GM12873 (cell line): ENCODE measurements around the gene SCN4A.

Experiments
- CTCF ChIP-seq: IDR thresholded peaks from 2 replicates; pipeline ENCODE4 v1.5.1; 2012; ENCODE audit warnings: low read depth, mild to moderate bottlenecking, moderate library complexity, low read length, control low read depth; ENCODE audit not compliant: insufficient read depth; ENCODE audit errors: missing control alignments

SCN4A gene

GRCh38 chr17:64008830-64009229 is 36.1 kb upstream of the SCN4A start:
- no peak for TF ChIP-seq CTCF

- TF ChIP-seq CTCF = no peak
Observed at GRCh38 chr17:64008346-64008745, 35.6 kb upstream of the SCN4A start.

- TF ChIP-seq CTCF = no peak
Observed at GRCh38 chr17:64007838-64008282, 35.1 kb upstream of the SCN4A start.

GRCh38 chr17:64006361-64007088 is 33.8 kb upstream of the SCN4A start:
- no peak for TF ChIP-seq CTCF

- TF ChIP-seq CTCF = no peak
Observed at GRCh38 chr17:64005734-64006167, 33.0 kb upstream of the SCN4A start.

GRCh38 chr17:64004903-64005733 is 32.4 kb upstream of the SCN4A start:
- no peak for TF ChIP-seq CTCF

GRCh38 chr17:64004218-64004770 is 31.6 kb upstream of the SCN4A start:
- no peak for TF ChIP-seq CTCF
